SH-SY5Y (cell line): Measurements from ENCODE around the gene PKP4.

Experiments used
- GATA2 ChIP-seq: IDR thresholded peaks from 2 replicates; pipeline ENCODE4 v1.6.1; 2011; ENCODE audit warnings: mild to moderate bottlenecking, low read depth, low read length
- GATA3 ChIP-seq: IDR thresholded peaks from 2 replicates; pipeline ENCODE4 v1.6.1; 2011; ENCODE audit warnings: low read depth, mild to moderate bottlenecking, low read length, moderate library complexity

- TF ChIP-seq GATA2 (no peak), GATA3 (no peak)
Measured at GRCh38 chr2:158663796-158664195, 207.0 kb downstream of the PKP4 start.
